Measurements from ENCODE around the gene VEGFD.

VEGFD gene

GRCh38 chrX:15328821-15329220 is 55.4 kb downstream of the VEGFD start:
- H3K4me2 ChIP-seq (ENCODE audit: low read length) = no peak overlapping the region
- H3K4me3 ChIP-seq (ENCODE audit: low read depth, low read length, poor library complexity, severe bottlenecking) = no peak overlapping the region
- no peaks in the 10 kb centered on the region for H3K27me3 ChIP-seq (ENCODE audit: insufficient read depth, low read length)
- no peaks in the 10 kb centered on the region for H3K9me2 ChIP-seq (ENCODE audit: low read depth, low read length)
- H3K9ac ChIP-seq (ENCODE audit: low read length) = no peak overlapping the region
- peaks cover 18% of the 10 kb centered on the region for H3K36me3 ChIP-seq (ENCODE audit: insufficient read depth, low read length)
- H3K79me2 ChIP-seq (ENCODE audit: insufficient read depth, low read length) = no peaks in the 10 kb centered on the region
- TF ChIP-seq EZH2 (IDR thresholded peaks at IDR 0.05; ENCODE audit: borderline replicate concordance, low read length) (no peak), CTCF (IDR thresholded peaks at IDR 0.05; ENCODE audit: low read length) (no peak)
- no peak overlapping the region for H2AFZ ChIP-seq (ENCODE audit: low read length)
- H3F3A ChIP-seq (ENCODE audit: insufficient read depth, low read length) = no peaks in the 10 kb centered on the region
- H3K9me3 ChIP-seq (ENCODE audit: low read length) = no peaks in the 10 kb centered on the region
- H3K27ac ChIP-seq (ENCODE audit: low read depth, low read length, poor library complexity, severe bottlenecking) = no peak overlapping the region
- H3K4me1 ChIP-seq (ENCODE audit: insufficient read depth, low read length, severe bottlenecking) = peaks cover 1% of the 10 kb centered on the region
- no peaks in the 10 kb centered on the region for H4K20me1 ChIP-seq (ENCODE audit: insufficient read depth, low read length)

GRCh38 chrX:15328131-15328530 is 56.1 kb downstream of the VEGFD start:
- Histone ChIP-seq H4K20me1 (ENCODE audit: insufficient read depth, low read length) (no peaks in the 10 kb centered on the region), H3K9me3 (ENCODE audit: low read length) (no peaks in the 10 kb centered on the region), H3F3A (ENCODE audit: insufficient read depth, low read length) (no peaks in the 10 kb centered on the region), H3K27me3 (ENCODE audit: insufficient read depth, low read length) (no peaks in the 10 kb centered on the region), H3K4me3 (ENCODE audit: low read depth, low read length, poor library complexity, severe bottlenecking) (no peak overlapping the region), H3K4me1 (ENCODE audit: insufficient read depth, low read length, severe bottlenecking) (no peaks in the 10 kb centered on the region), H2AFZ (ENCODE audit: low read length) (no peak overlapping the region), H3K79me2 (ENCODE audit: insufficient read depth, low read length) (no peaks in the 10 kb centered on the region), H3K27ac (ENCODE audit: low read depth, low read length, poor library complexity, severe bottlenecking) (no peak overlapping the region), H3K36me3 (ENCODE audit: insufficient read depth, low read length) (peaks cover 25% of the 10 kb centered on the region), H3K9ac (ENCODE audit: low read length) (no peak overlapping the region), H3K9me2 (ENCODE audit: low read depth, low read length) (no peaks in the 10 kb centered on the region), H3K4me2 (ENCODE audit: low read length) (no peak overlapping the region)
- TF ChIP-seq CTCF (IDR thresholded peaks at IDR 0.05; ENCODE audit: low read length) = no peak
- TF ChIP-seq EZH2 (IDR thresholded peaks at IDR 0.05; ENCODE audit: borderline replicate concordance, low read length) = no peak

- TF ChIP-seq CTCF (IDR thresholded peaks at IDR 0.05; ENCODE audit: low read length) (no peak), EZH2 (IDR thresholded peaks at IDR 0.05; ENCODE audit: borderline replicate concordance, low read length) (no peak)
- Histone ChIP-seq H3K9ac (ENCODE audit: low read length) (no peak overlapping the region), H3K36me3 (ENCODE audit: insufficient read depth, low read length) (peaks cover 22% of the 10 kb centered on the region; the same call in 1 of the 2 replicates), H3K27ac (ENCODE audit: low read depth, low read length, poor library complexity, severe bottlenecking) (no peak overlapping the region), H3K9me2 (ENCODE audit: low read depth, low read length) (no peaks in the 10 kb centered on the region), H4K20me1 (ENCODE audit: insufficient read depth, low read length) (no peaks in the 10 kb centered on the region), H3K27me3 (ENCODE audit: insufficient read depth, low read length) (no peaks in the 10 kb centered on the region), H3K4me2 (ENCODE audit: low read length) (no peak overlapping the region), H3K4me3 (ENCODE audit: low read depth, low read length, poor library complexity, severe bottlenecking) (no peak overlapping the region), H3K9me3 (ENCODE audit: low read length) (no peaks in the 10 kb centered on the region), H3K4me1 (ENCODE audit: insufficient read depth, low read length, severe bottlenecking) (no peaks in the 10 kb centered on the region), H2AFZ (ENCODE audit: low read length) (no peak overlapping the region), H3F3A (ENCODE audit: insufficient read depth, low read length) (no peaks in the 10 kb centered on the region), H3K79me2 (ENCODE audit: insufficient read depth, low read length) (no peaks in the 10 kb centered on the region)
These were observed 61.7 kb downstream of the VEGFD start for GRCh38 chrX:15322472-15322871.
